ENCODE results near the gene MRPL53.
"Not testable (repeated sequence)": the region's sequence is repeated elsewhere in the genome, so short reads cannot be mapped to it uniquely, and the experiment has no call there.

MRPL53 gene

GRCh38 chr2:74481961-74482800 lies 9.7 kb upstream of the MRPL53 start:
- peak; percentile 68 for DNase-seq (ENCODE audit: low spot score)

- DNase-seq (ENCODE audit: low spot score), result no peak
These were observed 9.0 kb upstream of the MRPL53 start for GRCh38 chr2:74481431-74481830.

GRCh38 chr2:74474899-74475298 lies 2.4 kb upstream of the MRPL53 start:
- no peak for DNase-seq (ENCODE audit: low spot score)

GRCh38 chr2:74474481-74474880 lies 2.0 kb upstream of the MRPL53 start:
- no peak for DNase-seq (ENCODE audit: low spot score)

GRCh38 chr2:74472945-74473258 lies 422 bp upstream of the MRPL53 start:
- DNase-seq (ENCODE audit: low spot score), result no peak

GRCh38 chr2:74471332-74472065 lies 981 bp downstream of the MRPL53 start:
- no peak for DNase-seq (ENCODE audit: low spot score)

- DNase-seq (ENCODE audit: low spot score), result not testable (repeated sequence)
These were observed 1.7 kb downstream of the MRPL53 start for GRCh38 chr2:74470742-74471141.

- peak; percentile 37 for DNase-seq (ENCODE audit: low spot score)
These were observed 8.1 kb downstream of the MRPL53 start for GRCh38 chr2:74464406-74464805.

GRCh38 chr2:74462786-74463105 lies 9.7 kb downstream of the MRPL53 start:
- DNase-seq (ENCODE audit: low spot score), result no peak

- no peak for DNase-seq (ENCODE audit: low spot score)
These were observed 10.3 kb downstream of the MRPL53 start for GRCh38 chr2:74462054-74462785.

GRCh38 chr2:74461187-74462053 lies 11.1 kb downstream of the MRPL53 start:
- peak; percentile 33 for DNase-seq (ENCODE audit: low spot score)

- DNase-seq (ENCODE audit: low spot score), result not testable (repeated sequence)
These were observed 12.3 kb downstream of the MRPL53 start for GRCh38 chr2:74460187-74460586.

- not testable (repeated sequence) for DNase-seq (ENCODE audit: low spot score)
These were observed 12.9 kb downstream of the MRPL53 start for GRCh38 chr2:74459503-74460118.

GRCh38 chr2:74458938-74459363 lies 13.5 kb downstream of the MRPL53 start:
- DNase-seq (ENCODE audit: low spot score), result no peak

- peak; percentile 92 for DNase-seq (ENCODE audit: low spot score)
These were observed 14.1 kb downstream of the MRPL53 start, which contains the start of gene WBP1 for GRCh38 chr2:74458132-74458937. Gene WBP1, plus strand, starts transcription at chr2:74458438. Its CDS starts 165 bp downstream, at chr2:74458603.

GRCh38 chr2:74457549-74458131 lies 14.8 kb downstream of the MRPL53 start:
- peak; percentile 70 for DNase-seq (ENCODE audit: low spot score)

- no peak for DNase-seq (ENCODE audit: low spot score)
These were observed 15.3 kb downstream of the MRPL53 start for GRCh38 chr2:74457129-74457548.

GRCh38 chr2:74454654-74455511 lies 17.6 kb downstream of the MRPL53 start, which contains the start of gene INO80B:
Gene INO80B, plus strand, starts transcription at chr2:74455087. Its CDS starts 30 bp downstream, at chr2:74455117.
- peak; percentile 82 for DNase-seq (ENCODE audit: low spot score)
